SK-N-SH treated with all-trans-retinoic acid at 6 μM for 48 hours (cell line): ENCODE measurements around the gene LPP.

Source experiments
- ARNTL ChIP-seq: fragments of 450-650 bp; formaldehyde crosslinking; IDR thresholded peaks from 2 replicates; pipeline ENCODE4 v1.5.0; 2020; ENCODE audit warnings: low read depth, mild to moderate bottlenecking, moderate library complexity, borderline replicate concordance
- CREB5 ChIP-seq: fragments of 250-450 bp; sonication (Bioruptor Pico); IDR thresholded peaks from 2 replicates; pipeline ENCODE4 v1.5.1; 2020; ENCODE audit warnings: low read depth, mild to moderate bottlenecking, moderate library complexity
- GLIS3 ChIP-seq: fragments of 250-450 bp; sonication (Bioruptor Pico); IDR thresholded peaks from 2 replicates; pipeline ENCODE4 v1.5.0; 2020; ENCODE audit warnings: mild to moderate bottlenecking, moderate library complexity
- RARB ChIP-seq: fragments of 250-450 bp; sonication (Bioruptor Pico); IDR thresholded peaks from 2 replicates; pipeline ENCODE4 v1.8.0; 2021; ENCODE audit warnings: mild to moderate bottlenecking, moderate library complexity
- TCF4 ChIP-seq: fragments of 250-450 bp; sonication (Bioruptor Pico); IDR thresholded peaks from 2 replicates; pipeline ENCODE4 v1.8.0; 2021; ENCODE audit warnings: mild to moderate bottlenecking, moderate library complexity, borderline replicate concordance
- TOX ChIP-seq: fragments of 250-450 bp; sonication (Bioruptor Pico); IDR thresholded peaks from 2 replicates; pipeline ENCODE4 v1.8.0; 2021; ENCODE audit warnings: mild to moderate bottlenecking, moderate library complexity, borderline replicate concordance
- ZFP3 ChIP-seq: fragments of 250-450 bp; sonication (Bioruptor Pico); IDR thresholded peaks from 2 replicates; pipeline ENCODE4 v1.5.0; 2020; ENCODE audit warnings: mild to moderate bottlenecking, moderate library complexity
- ZFP30 ChIP-seq: fragments of 450-650 bp; formaldehyde crosslinking; IDR thresholded peaks from 2 replicates; pipeline ENCODE4 v1.5.0; 2022; ENCODE audit warnings: mild to moderate bottlenecking, moderate library complexity
- ZNF565 ChIP-seq: fragments of 450-650 bp; formaldehyde crosslinking; conservative IDR thresholded peaks from 2 replicates; pipeline ENCODE4 v1.5.0; 2020; ENCODE audit warnings: low read depth, mild to moderate bottlenecking, moderate library complexity
- ZNF70 ChIP-seq: fragments of 450-650 bp; formaldehyde crosslinking; IDR thresholded peaks from 2 replicates; pipeline ENCODE4 v1.5.0; 2020; ENCODE audit warnings: mild to moderate bottlenecking, moderate library complexity
- TF ChIP-seq, protein P1 (sequence below): fragments of 250-450 bp; sonication (Bioruptor Pico); IDR thresholded peaks from 2 replicates; pipeline ENCODE4 v1.8.0; 2020; ENCODE audit warnings: mild to moderate bottlenecking, moderate library complexity, borderline replicate concordance
- TF ChIP-seq, protein P2 (sequence below): fragments of 250-450 bp; sonication (Bioruptor Pico); IDR thresholded peaks from 2 replicates; pipeline ENCODE4 v1.8.0; 2021; ENCODE audit warnings: low read depth, mild to moderate bottlenecking, moderate library complexity, borderline replicate concordance

DNA sequence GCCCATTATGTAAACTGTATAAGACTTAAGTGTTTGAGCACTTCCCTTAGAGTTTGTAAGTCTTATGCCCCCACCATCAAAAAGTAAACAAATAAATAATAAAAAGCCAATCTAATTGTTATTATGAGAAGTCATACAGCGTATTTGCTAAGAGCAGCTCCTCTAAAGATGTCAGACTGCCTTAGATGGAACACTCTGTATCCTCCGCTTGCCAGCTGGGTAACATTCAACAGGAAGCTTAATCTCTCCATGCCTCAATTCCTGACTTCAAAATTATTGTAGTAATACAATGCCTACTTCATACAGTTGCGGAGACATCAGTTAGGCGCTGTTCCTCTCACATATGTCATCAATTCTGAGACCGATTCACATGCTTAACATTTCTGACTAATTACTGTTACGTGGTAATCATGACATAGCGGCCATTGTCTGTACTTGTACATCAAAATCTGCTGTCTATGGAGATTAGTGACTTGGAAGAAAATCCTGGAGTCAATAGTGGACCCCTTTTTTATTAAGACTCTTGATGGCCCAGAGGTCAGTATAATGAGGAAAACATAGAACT is 417.7 kb downstream of the LPP start:
- TF ChIP-seq GLIS3 (CRISPR knock-in tag) (no peak), ARNTL (CRISPR knock-in tag) (no peak), ZFP30 (CRISPR knock-in tag) (no peak), ZNF70 (CRISPR knock-in tag) (no peak), RARB (no peak), ZFP3 (CRISPR knock-in tag) (no peak), TOX (no peak), CREB5 (no peak), TCF4 (CRISPR knock-in tag) (no peak), ZNF565 (no peak)
- TF ChIP-seq, protein P1, sequence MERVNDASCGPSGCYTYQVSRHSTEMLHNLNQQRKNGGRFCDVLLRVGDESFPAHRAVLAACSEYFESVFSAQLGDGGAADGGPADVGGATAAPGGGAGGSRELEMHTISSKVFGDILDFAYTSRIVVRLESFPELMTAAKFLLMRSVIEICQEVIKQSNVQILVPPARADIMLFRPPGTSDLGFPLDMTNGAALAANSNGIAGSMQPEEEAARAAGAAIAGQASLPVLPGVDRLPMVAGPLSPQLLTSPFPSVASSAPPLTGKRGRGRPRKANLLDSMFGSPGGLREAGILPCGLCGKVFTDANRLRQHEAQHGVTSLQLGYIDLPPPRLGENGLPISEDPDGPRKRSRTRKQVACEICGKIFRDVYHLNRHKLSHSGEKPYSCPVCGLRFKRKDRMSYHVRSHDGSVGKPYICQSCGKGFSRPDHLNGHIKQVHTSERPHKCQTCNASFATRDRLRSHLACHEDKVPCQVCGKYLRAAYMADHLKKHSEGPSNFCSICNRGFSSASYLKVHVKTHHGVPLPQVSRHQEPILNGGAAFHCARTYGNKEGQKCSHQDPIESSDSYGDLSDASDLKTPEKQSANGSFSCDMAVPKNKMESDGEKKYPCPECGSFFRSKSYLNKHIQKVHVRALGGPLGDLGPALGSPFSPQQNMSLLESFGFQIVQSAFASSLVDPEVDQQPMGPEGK: no peak
- TF ChIP-seq, protein P2, sequence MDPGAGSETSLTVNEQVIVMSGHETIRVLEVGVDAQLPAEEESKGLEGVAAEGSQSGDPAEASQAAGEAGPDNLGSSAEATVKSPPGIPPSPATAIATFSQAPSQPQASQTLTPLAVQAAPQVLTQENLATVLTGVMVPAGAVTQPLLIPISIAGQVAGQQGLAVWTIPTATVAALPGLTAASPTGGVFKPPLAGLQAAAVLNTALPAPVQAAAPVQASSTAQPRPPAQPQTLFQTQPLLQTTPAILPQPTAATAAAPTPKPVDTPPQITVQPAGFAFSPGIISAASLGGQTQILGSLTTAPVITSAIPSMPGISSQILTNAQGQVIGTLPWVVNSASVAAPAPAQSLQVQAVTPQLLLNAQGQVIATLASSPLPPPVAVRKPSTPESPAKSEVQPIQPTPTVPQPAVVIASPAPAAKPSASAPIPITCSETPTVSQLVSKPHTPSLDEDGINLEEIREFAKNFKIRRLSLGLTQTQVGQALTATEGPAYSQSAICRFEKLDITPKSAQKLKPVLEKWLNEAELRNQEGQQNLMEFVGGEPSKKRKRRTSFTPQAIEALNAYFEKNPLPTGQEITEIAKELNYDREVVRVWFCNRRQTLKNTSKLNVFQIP: no peak
